Prostate gland (tissue), 2 donors: ENCODE data around the gene SEM1. TPM values are rescaled to one million over a fixed set of nuclear protein-coding genes. Genes with fewer than 3 reads are reported as not detected.

Experiments
- DNase-seq: peaks from one replicate; pipeline ENCODE4 v3.0.0-alpha.2; 2019; ENCODE audit warnings: low spot score
- H3K27ac ChIP-seq, 2 donors: fragments of 200-600 bp; sonication (generic); 2 replicates each; pipeline ENCODE4 v1.5.1; 2017 to 2019
- H3K27me3 ChIP-seq: fragments of 200-600 bp; sonication (generic); replicated peaks from 2 replicates; pipeline ENCODE4 v1.5.1; 2019; ENCODE audit not compliant: insufficient read depth
- H3K36me3 ChIP-seq, 2 donors: fragments of 200-600 bp; sonication (generic); 1 replicate in 1 of 2; 2 replicates in 1 of 2; pipeline versions ENCODE4 v1.5.1 to v1.8.1; 2017 to 2019
- H3K4me1 ChIP-seq: fragments of 200-600 bp; sonication (generic); replicated peaks from 2 replicates; pipeline ENCODE4 v1.5.1; 2019
- H3K4me3 ChIP-seq, 2 donors: fragments of 200-600 bp; sonication (generic); 2 replicates each; pipeline ENCODE4 v1.5.1; 2017 to 2019
- H3K9me3 ChIP-seq: fragments of 200-600 bp; sonication (generic); 2 replicates; pipeline ENCODE4 v1.5.1; 2017
- POLR2A ChIP-seq: fragments of 450-650 bp; IDR thresholded peaks from one replicate; pipeline ENCODE4 v1.6.1; 2016; ENCODE audit warnings: antibody characterized with exemption, mild to moderate bottlenecking
- POLR2AphosphoS5 ChIP-seq: sonication (generic); formaldehyde crosslinking; IDR thresholded peaks from one replicate; pipeline ENCODE4 v1.6.1; 2017; ENCODE audit warnings: antibody characterized with exemption
- whole genome bisulfite sequencing: methylation state at CpG from one replicate; pipeline ENCODE4 v1.1.5; 2018; 5-methylcytosine and 5-hydroxymethylcytosine counted together
- intact Hi-C: fragments of 100-400 bp; cut with DNase I; formaldehyde crosslinking; loops from one replicate; pipeline ENCODE4 v1.14.2; 2022
- total RNA-seq, 2 donors: library from RNA; depleted of rRNA; stranded (reverse); fragments of >200 nt; gene quantifications; one replicate each; pipeline ENCODE4 v1.1.0, GENCODE V29; 2016
- TF ChIP-seq, protein P1 (sequence below), 4 experiments: fragments of 200-600 bp in 2 of 4; fragments of 450-650 bp in 2 of 4; sonication (generic) in 2 of 4; IDR thresholded peaks; 1 replicate in 3 of 4; 2 replicates in 1 of 4; pipeline ENCODE4 v1.5.1; 2016 to 2019; ENCODE audit warnings: antibody characterized with exemption in 4 of 4, mild to moderate bottlenecking in 2 of 4, moderate library complexity in 2 of 4

Gene SEM1
- total RNA-seq, 2 donors from 2014 or later: 16.2 to 24.9 TPM

DNA sequence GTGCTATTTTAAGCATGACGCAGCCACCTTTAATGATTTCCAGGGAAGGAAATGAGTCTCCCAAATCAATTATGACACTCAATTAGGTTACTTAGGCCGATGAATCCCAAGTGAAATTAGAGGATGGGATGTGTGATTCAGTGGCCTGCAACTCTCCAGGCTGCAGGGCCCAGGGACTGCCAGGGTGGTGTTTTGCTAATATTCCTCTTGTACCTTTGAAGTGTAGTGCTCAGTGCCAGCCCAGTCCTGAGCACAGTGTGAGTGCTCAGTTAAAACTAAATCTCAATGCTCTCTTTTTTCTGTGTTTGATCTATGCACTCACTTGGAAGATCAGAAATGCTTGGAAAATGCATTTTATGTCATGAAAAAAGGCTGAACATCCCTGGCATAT lies 51.6 kb downstream of the SEM1 start:
- no peaks in the 10 kb centered on the region for H3K9me3 ChIP-seq
- 93% methylated on average over 2 of the region's 2 CpGs for WGBS
- TF ChIP-seq POLR2AphosphoS5 (no peak), POLR2A (no peak)
- TF ChIP-seq, protein P1, sequence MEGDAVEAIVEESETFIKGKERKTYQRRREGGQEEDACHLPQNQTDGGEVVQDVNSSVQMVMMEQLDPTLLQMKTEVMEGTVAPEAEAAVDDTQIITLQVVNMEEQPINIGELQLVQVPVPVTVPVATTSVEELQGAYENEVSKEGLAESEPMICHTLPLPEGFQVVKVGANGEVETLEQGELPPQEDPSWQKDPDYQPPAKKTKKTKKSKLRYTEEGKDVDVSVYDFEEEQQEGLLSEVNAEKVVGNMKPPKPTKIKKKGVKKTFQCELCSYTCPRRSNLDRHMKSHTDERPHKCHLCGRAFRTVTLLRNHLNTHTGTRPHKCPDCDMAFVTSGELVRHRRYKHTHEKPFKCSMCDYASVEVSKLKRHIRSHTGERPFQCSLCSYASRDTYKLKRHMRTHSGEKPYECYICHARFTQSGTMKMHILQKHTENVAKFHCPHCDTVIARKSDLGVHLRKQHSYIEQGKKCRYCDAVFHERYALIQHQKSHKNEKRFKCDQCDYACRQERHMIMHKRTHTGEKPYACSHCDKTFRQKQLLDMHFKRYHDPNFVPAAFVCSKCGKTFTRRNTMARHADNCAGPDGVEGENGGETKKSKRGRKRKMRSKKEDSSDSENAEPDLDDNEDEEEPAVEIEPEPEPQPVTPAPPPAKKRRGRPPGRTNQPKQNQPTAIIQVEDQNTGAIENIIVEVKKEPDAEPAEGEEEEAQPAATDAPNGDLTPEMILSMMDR (IDR thresholded peaks at IDR 0.05): no peak
- intact Hi-C loops: no loop called here
- DNase-seq: no peak
- no peaks in the 10 kb centered on the region for H3K36me3 ChIP-seq
- no peak overlapping the region for H3K4me3 ChIP-seq
- H3K27me3 ChIP-seq: no peaks in the 10 kb centered on the region
- H3K4me1 ChIP-seq: no peaks in the 10 kb centered on the region
- no peak overlapping the region for H3K27ac ChIP-seq

DNA sequence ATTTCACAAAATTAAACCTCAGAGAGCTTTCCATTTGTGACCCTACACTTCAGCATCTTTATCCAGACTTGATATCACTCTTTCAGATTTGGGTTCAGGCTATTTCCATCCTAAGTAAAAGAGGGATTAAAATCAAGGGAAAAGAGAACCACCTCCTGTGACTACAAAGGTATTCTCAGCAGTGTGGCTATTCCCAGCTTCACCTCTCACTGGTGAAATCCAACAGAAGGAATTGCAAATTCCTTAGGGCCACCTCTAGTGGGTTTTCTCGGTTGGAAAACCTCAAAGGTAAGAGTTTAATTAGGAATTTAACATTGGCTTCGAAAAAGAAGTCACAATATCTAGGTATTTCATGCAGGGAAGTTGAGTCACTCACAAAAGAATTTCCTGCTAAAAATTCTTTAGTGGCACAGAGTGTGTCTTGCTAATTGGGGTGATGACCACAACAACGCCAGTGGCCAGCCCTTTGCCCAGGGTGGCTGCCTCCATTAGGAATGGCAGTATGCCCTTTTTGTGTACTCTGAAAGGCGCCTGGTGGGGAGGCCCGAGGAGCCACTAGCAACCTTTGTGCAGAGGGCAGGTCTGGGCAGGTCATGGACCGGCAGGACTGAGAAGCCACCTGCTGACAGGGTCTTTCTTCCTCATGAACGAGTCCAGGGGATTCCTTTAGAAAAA lies 52.2 kb downstream of the SEM1 start:
- Histone ChIP-seq H3K27me3 (no peaks in the 10 kb centered on the region), H3K27ac (no peak overlapping the region), H3K36me3 (no peaks in the 10 kb centered on the region), H3K9me3 (no peaks in the 10 kb centered on the region), H3K4me3 (no peak overlapping the region), H3K4me1 (no peaks in the 10 kb centered on the region)
- WGBS: 76% methylated on average over 7 of the region's 7 CpGs
- no peak for DNase-seq
- intact Hi-C loops: no loop called here
- TF ChIP-seq POLR2AphosphoS5 (no peak), POLR2A (no peak)
- TF ChIP-seq, protein P1 (IDR thresholded peaks at IDR 0.05): no peak

DNA sequence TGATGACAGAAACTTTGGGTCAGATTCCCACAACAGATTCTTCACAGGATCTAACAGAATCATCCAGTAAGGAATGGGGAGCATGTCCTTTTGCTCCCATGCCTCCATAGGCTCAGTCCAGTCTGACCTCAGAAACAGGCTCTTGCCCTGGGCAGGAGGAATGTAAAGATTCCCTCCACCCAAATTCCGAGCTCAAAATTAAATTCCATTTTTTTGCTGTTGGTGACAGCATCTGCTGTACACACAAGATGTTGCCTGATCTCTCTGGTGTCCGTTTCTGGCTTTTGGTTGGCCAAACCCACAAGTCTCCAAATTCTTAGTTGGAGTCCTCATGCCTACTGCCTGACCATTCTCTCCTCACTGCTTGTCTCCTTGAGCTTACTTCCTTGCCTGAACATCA lies 53.7 kb downstream of the SEM1 start:
- no peak for TF ChIP-seq POLR2AphosphoS5
- no peak for TF ChIP-seq POLR2A
- TF ChIP-seq, protein P1 (IDR thresholded peaks at IDR 0.05): no peak
- Histone ChIP-seq H3K4me1 (no peaks in the 10 kb centered on the region), H3K27ac (no peak overlapping the region), H3K27me3 (no peaks in the 10 kb centered on the region), H3K4me3 (no peak overlapping the region), H3K9me3 (no peaks in the 10 kb centered on the region), H3K36me3 (no peaks in the 10 kb centered on the region)
- 95% methylated on average over 2 of the region's 2 CpGs for WGBS
- no peak for DNase-seq
- intact Hi-C loops: no loop called here

DNA sequence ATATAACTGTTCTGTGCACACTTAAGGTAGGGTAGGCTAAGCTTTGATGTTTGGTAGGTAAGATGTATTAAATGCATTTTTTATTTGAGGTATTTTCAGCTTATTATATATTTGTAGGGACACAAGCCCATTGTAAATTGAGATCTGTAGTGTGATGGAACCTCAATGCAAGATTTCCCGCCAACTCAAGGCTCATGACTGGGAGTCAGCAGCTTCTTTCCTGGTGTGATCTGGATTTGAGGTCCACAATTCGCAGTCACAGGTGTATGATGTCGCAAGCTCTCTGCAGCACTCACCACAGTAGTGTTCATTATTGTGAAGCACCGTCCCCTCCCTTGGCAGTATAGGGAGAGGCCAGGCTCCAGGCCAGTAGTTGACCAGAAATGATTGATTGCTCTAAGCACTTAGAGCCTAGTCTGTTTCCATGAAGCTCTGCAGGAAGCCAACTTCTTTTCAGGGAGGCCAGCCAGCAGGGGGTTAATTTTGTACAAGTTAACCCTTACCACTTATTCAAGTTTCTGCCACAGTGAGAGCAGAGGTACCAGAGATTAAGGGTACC lies 54.9 kb downstream of the SEM1 start:
- intact Hi-C loops: no loop called here
- Histone ChIP-seq H3K27me3 (no peaks in the 10 kb centered on the region), H3K4me1 (no peaks in the 10 kb centered on the region), H3K9me3 (no peaks in the 10 kb centered on the region), H3K4me3 (no peak overlapping the region), H3K27ac (no peak overlapping the region), H3K36me3 (no peaks in the 10 kb centered on the region)
- no peak for DNase-seq
- TF ChIP-seq, protein P1 (IDR thresholded peaks at IDR 0.05): no peak
- TF ChIP-seq POLR2A (no peak), POLR2AphosphoS5 (no peak)
- 98% methylated on average over 4 of the region's 4 CpGs for WGBS

DNA sequence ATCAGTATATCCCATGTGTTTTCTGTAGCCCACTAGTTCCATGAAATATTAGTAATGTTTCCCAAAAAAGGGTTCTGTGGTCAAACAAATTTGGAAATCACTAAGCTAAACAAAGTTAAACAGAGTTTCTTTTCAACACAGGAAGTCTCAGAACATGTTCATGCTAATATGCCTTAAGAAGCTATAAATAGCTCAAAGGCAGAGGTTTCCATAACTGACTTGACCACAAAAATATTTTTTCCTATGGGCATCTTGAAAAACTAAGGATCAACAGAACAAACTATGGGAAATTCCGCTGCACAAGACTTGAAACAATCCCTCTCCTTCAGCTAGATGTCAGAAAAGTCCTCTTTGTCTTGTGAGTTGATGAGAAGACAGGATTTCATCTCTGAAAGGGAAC lies 59.7 kb downstream of the SEM1 start:
- Histone ChIP-seq H3K4me1 (no peaks in the 10 kb centered on the region), H3K27ac (no peak overlapping the region), H3K4me3 (no peak overlapping the region), H3K36me3 (no peaks in the 10 kb centered on the region), H3K9me3 (no peaks in the 10 kb centered on the region), H3K27me3 (no peaks in the 10 kb centered on the region)
- intact Hi-C loops: no loop called here
- no peak for DNase-seq
- TF ChIP-seq POLR2A (no peak), POLR2AphosphoS5 (no peak)
- TF ChIP-seq, protein P1 (IDR thresholded peaks at IDR 0.05): no peak
- WGBS: 94% methylated on average over 1 of the region's 1 CpG
